ENCODE data around the gene MFSD1.

DNA sequence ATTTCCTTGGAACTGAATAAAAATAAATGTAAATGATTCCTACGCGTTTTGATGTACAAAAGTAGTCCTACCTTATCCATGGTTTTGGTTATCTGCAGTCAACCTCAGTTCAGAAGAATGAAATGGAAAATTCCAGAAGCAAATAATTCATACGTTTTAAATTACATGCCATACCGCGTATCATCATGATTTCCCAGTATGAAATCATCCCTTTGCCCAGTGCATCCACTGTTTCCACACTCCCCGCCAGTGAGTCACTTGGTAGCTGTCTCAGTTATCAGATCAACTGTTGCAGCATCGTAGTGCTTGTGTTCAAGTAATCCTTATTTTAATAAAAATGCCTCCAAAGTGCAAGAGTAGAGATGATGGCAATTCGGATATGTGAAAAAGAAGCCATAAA, 9.1 kb upstream of the MFSD1 start:
- TF ChIP-seq ETV5 (CRISPR knock-in tag; IDR thresholded peaks at IDR 0.05; ENCODE audit: low read depth) (no peak), PHF8 (IDR thresholded peaks at IDR 0.05; ENCODE audit: borderline replicate concordance, low read length) (no peak), PHB2 (IDR thresholded peaks at IDR 0.05; ENCODE audit: low read depth) (no peak), FOXP1 (CRISPR knock-in tag; IDR thresholded peaks at IDR 0.05) (no peak), NFXL1 (CRISPR knock-in tag; IDR thresholded peaks at IDR 0.05) (no peak), GTF2F1 (IDR thresholded peaks at IDR 0.05; ENCODE audit: low read depth, low read length) (no peak), NCOA6 (IDR thresholded peaks at IDR 0.05) (no peak), ZNF584 (CRISPR knock-in tag; IDR thresholded peaks at IDR 0.05; ENCODE audit: low read depth) (0 out of 2 replicates have a peak, but pooled peaks have one; percentile 45), POLR2A (conservative IDR thresholded peaks at IDR 0.05) (no peak)
- TF ChIP-seq, protein P1, sequence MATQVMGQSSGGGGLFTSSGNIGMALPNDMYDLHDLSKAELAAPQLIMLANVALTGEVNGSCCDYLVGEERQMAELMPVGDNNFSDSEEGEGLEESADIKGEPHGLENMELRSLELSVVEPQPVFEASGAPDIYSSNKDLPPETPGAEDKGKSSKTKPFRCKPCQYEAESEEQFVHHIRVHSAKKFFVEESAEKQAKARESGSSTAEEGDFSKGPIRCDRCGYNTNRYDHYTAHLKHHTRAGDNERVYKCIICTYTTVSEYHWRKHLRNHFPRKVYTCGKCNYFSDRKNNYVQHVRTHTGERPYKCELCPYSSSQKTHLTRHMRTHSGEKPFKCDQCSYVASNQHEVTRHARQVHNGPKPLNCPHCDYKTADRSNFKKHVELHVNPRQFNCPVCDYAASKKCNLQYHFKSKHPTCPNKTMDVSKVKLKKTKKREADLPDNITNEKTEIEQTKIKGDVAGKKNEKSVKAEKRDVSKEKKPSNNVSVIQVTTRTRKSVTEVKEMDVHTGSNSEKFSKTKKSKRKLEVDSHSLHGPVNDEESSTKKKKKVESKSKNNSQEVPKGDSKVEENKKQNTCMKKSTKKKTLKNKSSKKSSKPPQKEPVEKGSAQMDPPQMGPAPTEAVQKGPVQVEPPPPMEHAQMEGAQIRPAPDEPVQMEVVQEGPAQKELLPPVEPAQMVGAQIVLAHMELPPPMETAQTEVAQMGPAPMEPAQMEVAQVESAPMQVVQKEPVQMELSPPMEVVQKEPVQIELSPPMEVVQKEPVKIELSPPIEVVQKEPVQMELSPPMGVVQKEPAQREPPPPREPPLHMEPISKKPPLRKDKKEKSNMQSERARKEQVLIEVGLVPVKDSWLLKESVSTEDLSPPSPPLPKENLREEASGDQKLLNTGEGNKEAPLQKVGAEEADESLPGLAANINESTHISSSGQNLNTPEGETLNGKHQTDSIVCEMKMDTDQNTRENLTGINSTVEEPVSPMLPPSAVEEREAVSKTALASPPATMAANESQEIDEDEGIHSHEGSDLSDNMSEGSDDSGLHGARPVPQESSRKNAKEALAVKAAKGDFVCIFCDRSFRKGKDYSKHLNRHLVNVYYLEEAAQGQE (IDR thresholded peaks at IDR 0.05; ENCODE audit: borderline replicate concordance) = no peak
- TF ChIP-seq, protein P1 (CRISPR knock-in tag; IDR thresholded peaks at IDR 0.05; ENCODE audit: low read depth) = no peak
- TF ChIP-seq, protein P2, sequence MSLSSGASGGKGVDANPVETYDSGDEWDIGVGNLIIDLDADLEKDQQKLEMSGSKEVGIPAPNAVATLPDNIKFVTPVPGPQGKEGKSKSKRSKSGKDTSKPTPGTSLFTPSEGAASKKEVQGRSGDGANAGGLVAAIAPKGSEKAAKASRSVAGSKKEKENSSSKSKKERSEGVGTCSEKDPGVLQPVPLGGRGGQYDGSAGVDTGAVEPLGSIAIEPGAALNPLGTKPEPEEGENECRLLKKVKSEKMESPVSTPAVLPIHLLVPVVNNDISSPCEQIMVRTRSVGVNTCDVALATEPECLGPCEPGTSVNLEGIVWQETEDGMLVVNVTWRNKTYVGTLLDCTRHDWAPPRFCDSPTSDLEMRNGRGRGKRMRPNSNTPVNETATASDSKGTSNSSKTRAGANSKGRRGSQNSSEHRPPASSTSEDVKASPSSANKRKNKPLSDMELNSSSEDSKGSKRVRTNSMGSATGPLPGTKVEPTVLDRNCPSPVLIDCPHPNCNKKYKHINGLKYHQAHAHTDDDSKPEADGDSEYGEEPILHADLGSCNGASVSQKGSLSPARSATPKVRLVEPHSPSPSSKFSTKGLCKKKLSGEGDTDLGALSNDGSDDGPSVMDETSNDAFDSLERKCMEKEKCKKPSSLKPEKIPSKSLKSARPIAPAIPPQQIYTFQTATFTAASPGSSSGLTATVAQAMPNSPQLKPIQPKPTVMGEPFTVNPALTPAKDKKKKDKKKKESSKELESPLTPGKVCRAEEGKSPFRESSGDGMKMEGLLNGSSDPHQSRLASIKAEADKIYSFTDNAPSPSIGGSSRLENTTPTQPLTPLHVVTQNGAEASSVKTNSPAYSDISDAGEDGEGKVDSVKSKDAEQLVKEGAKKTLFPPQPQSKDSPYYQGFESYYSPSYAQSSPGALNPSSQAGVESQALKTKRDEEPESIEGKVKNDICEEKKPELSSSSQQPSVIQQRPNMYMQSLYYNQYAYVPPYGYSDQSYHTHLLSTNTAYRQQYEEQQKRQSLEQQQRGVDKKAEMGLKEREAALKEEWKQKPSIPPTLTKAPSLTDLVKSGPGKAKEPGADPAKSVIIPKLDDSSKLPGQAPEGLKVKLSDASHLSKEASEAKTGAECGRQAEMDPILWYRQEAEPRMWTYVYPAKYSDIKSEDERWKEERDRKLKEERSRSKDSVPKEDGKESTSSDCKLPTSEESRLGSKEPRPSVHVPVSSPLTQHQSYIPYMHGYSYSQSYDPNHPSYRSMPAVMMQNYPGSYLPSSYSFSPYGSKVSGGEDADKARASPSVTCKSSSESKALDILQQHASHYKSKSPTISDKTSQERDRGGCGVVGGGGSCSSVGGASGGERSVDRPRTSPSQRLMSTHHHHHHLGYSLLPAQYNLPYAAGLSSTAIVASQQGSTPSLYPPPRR (CRISPR knock-in tag; IDR thresholded peaks at IDR 0.05; ENCODE audit: borderline replicate concordance) = no peak
- TF ChIP-seq, protein P3, sequence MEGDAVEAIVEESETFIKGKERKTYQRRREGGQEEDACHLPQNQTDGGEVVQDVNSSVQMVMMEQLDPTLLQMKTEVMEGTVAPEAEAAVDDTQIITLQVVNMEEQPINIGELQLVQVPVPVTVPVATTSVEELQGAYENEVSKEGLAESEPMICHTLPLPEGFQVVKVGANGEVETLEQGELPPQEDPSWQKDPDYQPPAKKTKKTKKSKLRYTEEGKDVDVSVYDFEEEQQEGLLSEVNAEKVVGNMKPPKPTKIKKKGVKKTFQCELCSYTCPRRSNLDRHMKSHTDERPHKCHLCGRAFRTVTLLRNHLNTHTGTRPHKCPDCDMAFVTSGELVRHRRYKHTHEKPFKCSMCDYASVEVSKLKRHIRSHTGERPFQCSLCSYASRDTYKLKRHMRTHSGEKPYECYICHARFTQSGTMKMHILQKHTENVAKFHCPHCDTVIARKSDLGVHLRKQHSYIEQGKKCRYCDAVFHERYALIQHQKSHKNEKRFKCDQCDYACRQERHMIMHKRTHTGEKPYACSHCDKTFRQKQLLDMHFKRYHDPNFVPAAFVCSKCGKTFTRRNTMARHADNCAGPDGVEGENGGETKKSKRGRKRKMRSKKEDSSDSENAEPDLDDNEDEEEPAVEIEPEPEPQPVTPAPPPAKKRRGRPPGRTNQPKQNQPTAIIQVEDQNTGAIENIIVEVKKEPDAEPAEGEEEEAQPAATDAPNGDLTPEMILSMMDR (IDR thresholded peaks at IDR 0.05 in 2 of 3, conservative IDR thresholded peaks at IDR 0.05 in 1 of 3; ENCODE audit: insufficient read depth in 2 of 3, low read depth in 1 of 3, low read length in 3 of 3) = no peak

Measured in K562 (cell line).